Measurements from ENCODE around the gene TIE1.

DNA sequence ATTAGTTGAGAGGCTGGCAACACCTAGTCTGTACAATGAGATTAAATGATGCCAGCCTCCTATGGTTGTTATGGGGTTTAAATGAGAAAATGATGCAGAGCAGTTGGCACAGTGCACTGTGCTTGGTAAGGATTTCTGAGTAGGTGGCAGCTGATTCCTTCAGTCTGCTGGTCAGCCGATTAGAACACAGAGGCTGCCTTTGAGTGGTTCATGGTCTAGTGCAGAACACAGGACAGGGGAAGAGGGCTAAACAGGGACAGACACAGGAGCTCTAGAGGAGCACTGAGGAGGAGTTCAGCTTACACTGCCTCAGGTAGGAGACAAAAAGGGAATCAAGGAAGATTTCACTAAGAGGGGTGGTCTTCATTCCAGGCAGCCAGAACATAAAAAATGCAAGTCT, 1.4 kb downstream of the TIE1 start:
- TF ChIP-seq, protein P1, sequence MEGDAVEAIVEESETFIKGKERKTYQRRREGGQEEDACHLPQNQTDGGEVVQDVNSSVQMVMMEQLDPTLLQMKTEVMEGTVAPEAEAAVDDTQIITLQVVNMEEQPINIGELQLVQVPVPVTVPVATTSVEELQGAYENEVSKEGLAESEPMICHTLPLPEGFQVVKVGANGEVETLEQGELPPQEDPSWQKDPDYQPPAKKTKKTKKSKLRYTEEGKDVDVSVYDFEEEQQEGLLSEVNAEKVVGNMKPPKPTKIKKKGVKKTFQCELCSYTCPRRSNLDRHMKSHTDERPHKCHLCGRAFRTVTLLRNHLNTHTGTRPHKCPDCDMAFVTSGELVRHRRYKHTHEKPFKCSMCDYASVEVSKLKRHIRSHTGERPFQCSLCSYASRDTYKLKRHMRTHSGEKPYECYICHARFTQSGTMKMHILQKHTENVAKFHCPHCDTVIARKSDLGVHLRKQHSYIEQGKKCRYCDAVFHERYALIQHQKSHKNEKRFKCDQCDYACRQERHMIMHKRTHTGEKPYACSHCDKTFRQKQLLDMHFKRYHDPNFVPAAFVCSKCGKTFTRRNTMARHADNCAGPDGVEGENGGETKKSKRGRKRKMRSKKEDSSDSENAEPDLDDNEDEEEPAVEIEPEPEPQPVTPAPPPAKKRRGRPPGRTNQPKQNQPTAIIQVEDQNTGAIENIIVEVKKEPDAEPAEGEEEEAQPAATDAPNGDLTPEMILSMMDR (IDR thresholded peaks at IDR 0.05), result no peak
- no peak for TF ChIP-seq POLR2A (IDR thresholded peaks at IDR 0.05)
